ENCODE data around the gene CCDC188.

Gene CCDC188

GRCh38 chr22:20107951-20108756 is 42.7 kb downstream of the CCDC188 start:
- TF ChIP-seq CTCF (IDR thresholded peaks at IDR 0.05; ENCODE audit: low read length, missing control alignments), result no peak
- no peak overlapping the region for H3K4me3 ChIP-seq (replicated peaks; ENCODE audit: low read depth, low read length)
- no peak for DNase-seq (ENCODE audit: low read depth)

DNA sequence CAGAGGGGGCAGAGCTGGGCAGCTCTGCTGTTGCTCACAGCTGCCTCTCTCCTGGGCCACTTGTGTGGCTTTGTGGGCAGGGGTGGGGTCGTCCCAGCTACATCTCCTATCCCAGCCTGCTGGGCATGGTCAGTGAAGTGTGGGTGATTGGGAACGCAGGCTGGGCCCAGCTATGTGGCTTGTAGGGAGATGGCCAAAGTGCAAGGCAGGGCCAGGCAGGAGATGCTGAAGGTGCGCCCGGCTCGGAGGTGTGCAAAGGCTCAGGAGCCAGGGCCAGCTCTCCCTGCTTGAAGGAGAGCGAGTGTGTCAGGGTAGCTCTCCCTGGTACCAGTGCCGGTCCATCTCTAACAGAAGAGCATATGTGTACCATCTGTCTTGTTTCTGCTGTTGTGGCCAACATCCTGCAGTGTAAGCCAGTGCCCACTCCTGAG is 43.4 kb downstream of the CCDC188 start:
- no peak for TF ChIP-seq CTCF (IDR thresholded peaks at IDR 0.05; ENCODE audit: low read length, missing control alignments)
- no peak overlapping the region for H3K4me3 ChIP-seq (replicated peaks; ENCODE audit: low read depth, low read length)
- no peak for DNase-seq (ENCODE audit: low read depth)

- TF ChIP-seq CTCF (IDR thresholded peaks at IDR 0.05; ENCODE audit: low read length, missing control alignments), result no peak
- no peak for DNase-seq (ENCODE audit: low read depth)
- no peak overlapping the region for H3K4me3 ChIP-seq (replicated peaks; ENCODE audit: low read depth, low read length)
Observed at GRCh38 chr22:20106849-20107237, 44.0 kb downstream of the CCDC188 start.

DNA sequence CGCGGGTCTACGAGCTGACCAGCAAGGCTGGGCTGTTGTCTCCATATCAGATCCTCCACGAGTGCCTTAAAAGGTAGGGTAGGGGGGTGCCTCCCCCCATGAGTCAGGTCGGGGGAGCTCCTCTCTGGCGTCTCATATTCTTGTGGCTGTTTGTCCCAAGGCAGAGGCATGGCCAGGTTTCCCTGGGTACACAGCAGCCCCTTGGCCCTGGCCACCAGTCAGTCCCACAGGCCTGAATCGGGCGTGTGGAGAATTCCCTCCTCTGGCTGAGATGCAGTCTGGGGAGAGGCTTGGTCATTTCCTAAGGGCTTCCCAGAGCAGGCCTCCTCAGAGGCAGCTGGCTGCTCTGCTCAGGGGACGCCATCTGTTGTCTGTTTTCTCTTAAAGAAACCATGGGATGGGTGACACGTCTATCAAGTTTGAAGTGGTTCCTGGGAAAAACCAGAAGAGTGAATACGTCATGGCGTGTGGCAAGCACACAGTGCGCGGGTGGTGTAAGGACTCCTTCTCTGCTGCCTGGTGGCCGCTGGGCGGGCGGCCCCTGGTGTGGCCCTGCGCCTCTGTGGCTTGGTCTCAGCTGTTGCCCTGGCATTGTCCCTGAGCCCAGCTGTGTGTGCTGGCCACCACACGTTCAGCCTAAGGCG is 44.5 kb downstream of the CCDC188 start:
- TF ChIP-seq CTCF (IDR thresholded peaks at IDR 0.05; ENCODE audit: low read length, missing control alignments), result no peak
- no peak overlapping the region for H3K4me3 ChIP-seq (replicated peaks; ENCODE audit: low read depth, low read length)
- DNase-seq (ENCODE audit: low read depth), result no peak

DNA sequence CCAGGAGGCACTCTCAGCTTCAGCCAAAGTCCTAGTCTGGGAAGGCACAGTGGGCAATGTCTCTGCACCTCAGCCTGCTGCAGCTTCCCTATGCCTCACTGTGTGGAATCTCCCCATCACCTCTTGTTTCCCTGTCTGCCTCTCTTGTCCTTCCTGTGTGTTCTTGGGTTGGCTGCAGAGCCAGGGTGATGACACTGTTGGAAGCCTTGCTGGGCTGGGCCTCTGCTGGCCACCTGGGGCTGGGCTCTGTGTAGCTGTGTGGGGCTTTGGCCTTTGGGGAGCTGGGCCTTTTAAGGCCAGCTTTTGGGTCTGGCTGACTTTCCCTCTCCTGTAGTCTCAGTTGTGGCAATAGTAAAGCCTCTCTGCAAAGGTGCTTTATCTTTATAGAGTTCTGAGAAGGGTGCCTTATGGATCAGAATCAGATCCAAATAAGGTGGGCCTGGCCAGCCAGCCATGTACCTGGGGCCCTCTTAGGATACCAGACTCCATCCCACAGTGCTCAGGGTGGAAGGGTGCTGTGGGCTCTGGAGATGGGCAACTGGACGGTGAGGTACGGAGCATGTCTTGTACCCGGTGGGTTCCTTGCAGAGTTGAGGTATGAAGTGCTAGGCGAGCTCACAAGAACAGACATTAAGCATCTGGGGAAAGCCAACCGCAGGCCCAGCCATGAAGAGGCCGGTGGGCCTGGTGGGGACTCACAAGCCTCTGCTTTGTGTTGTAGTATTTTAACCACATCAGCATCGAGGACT is 45.2 kb downstream of the CCDC188 start:
- H3K4me3 ChIP-seq (replicated peaks; ENCODE audit: low read depth, low read length), result no peak overlapping the region
- TF ChIP-seq CTCF (IDR thresholded peaks at IDR 0.05; ENCODE audit: low read length, missing control alignments), result no peak
- no peak for DNase-seq (ENCODE audit: low read depth)

DNA sequence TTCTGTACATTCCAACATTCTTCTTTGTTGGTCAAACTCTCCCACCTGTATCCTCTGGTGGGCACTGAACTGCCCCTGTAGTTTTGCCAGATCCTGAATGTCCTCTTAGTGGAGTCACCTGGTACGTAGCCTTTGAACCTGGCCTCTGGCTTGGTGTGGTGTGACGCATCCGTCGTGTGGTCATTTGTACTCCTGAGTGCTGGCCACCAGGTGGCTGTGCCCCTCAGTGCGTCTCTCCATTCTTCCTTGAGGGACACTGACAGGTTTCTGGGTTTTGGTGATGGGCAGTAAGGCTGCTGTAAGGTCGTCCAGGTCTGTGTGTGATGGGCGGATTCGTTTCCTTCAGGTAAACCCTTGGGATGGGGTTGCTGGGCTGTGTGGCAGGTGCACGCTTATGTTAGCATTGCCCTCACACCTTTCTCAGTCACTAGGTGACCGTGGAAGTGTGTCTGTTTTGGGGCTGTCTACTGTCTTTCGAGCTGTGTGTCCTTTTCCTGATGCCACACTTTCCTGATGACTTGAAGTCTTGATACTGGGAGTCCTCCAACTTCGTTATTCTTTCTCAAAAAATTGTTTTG is 48.6 kb downstream of the CCDC188 start:
- no peak for DNase-seq (ENCODE audit: low read depth)
- no peak overlapping the region for H3K4me3 ChIP-seq (replicated peaks; ENCODE audit: low read depth, low read length)
- TF ChIP-seq CTCF (IDR thresholded peaks at IDR 0.05; ENCODE audit: low read length, missing control alignments), result no peak

Data from fibroblast of pulmonary artery (primary cell).